H1 (cell line): Measurements from ENCODE around the gene ZNF764. TPM values are rescaled to one million over a fixed set of nuclear protein-coding genes. Genes with fewer than 3 reads are reported as not detected.

Experiments used
- CTCF ChIA-PET: fragments of 300-600 bp; sonication (Branson Sonifier 250); formaldehyde crosslinking; loops from one replicate; lab custom pipeline; 2021; ENCODE audit not compliant: partially characterized antibody; lab: Charles Lee
- POLR2A ChIA-PET: fragments of 300-600 bp; sonication (Branson Sonifier 250); formaldehyde crosslinking; loops from one replicate; lab custom pipeline; 2021; ENCODE audit warnings: inconsistent platforms; ENCODE audit not compliant: partially characterized antibody; lab: Charles Lee
- DNase-seq, 2 experiments: peaks; one replicate each; pipeline versions ENCODE4 v3.0.0 to v3.0.0-alpha.2; 2010 to 2022; ENCODE audit warnings: low spot score in 2 of 2, low read depth in 1 of 2, mixed read lengths in 1 of 2
- FAIRE-seq: peaks from 2 replicates; lab custom pipeline; 2011; peaks lifted over from hg19 to GRCh38; lab: Jason Lieb, UNC
- H2AFZ ChIP-seq: 2 replicates; pipeline ENCODE4 v1.8.1; 2012; ENCODE audit warnings: low read length, inconsistent platforms
- H2AK5ac ChIP-seq: 2 replicates; pipeline ENCODE4 v1.6.1; 2013; ENCODE audit warnings: low read depth, low read length
- H2BK120ac ChIP-seq: replicated peaks from 2 replicates; pipeline ENCODE3; 2013; ENCODE audit warnings: low read depth, low read length, inconsistent platforms
- H2BK12ac ChIP-seq: 2 replicates; pipeline ENCODE4 v1.6.1; 2013; ENCODE audit warnings: low read depth, low read length
- H2BK15ac ChIP-seq: 2 replicates; pipeline ENCODE4 v1.6.1; 2013; ENCODE audit warnings: low read length
- H2BK20ac ChIP-seq: 2 replicates; pipeline ENCODE4 v1.6.1; 2013; ENCODE audit warnings: low read length
- H2BK5ac ChIP-seq: 2 replicates; pipeline ENCODE4 v1.6.1; 2013; ENCODE audit warnings: low read depth, low read length
- H3K14ac ChIP-seq: 2 replicates; pipeline ENCODE4 v1.6.1; 2013; ENCODE audit warnings: inconsistent platforms; ENCODE audit not compliant: insufficient read length
- H3K18ac ChIP-seq: 2 replicates; pipeline ENCODE4 v1.6.1; 2013; ENCODE audit warnings: low read length; ENCODE audit errors: extremely low read depth
- H3K23ac ChIP-seq: 2 replicates; pipeline ENCODE4 v1.6.1; 2013; ENCODE audit warnings: inconsistent platforms; ENCODE audit not compliant: insufficient read length
- H3K23me2 ChIP-seq: 2 replicates; pipeline ENCODE4 v1.6.1; 2013; ENCODE audit warnings: low read depth, low read length
- H3K27ac ChIP-seq: 2 replicates; pipeline ENCODE4 v1.6.1; 2011; ENCODE audit warnings: low read depth, low read length, inconsistent platforms
- H3K27me3 ChIP-seq, 4 experiments: replicated peaks in 1 of 4; 1 replicate in 1 of 4; 2 replicates in 3 of 4; pipeline versions ENCODE4 v1.6.1 to v1.8.1; 2011 to 2013; ENCODE audit warnings: low read length in 3 of 4, mild to moderate bottlenecking in 3 of 4, inconsistent platforms in 2 of 4, mixed read lengths in 2 of 4, moderate library complexity in 1 of 4; ENCODE audit not compliant: control insufficient read depth in 3 of 4, insufficient read depth in 3 of 4; ENCODE audit errors: extremely low read depth in 1 of 4
- H3K36me3 ChIP-seq, 4 experiments: 2 replicates each; pipeline versions ENCODE4 v1.6.1 to v1.8.1; 2011 to 2013; ENCODE audit warnings: mild to moderate bottlenecking in 4 of 4, low read length in 3 of 4, moderate library complexity in 2 of 4, control low read depth in 1 of 4, inconsistent platforms in 1 of 4; ENCODE audit not compliant: insufficient read depth in 4 of 4, control insufficient read depth in 2 of 4
- H3K4ac ChIP-seq: replicated peaks from 2 replicates; pipeline ENCODE3; 2013; ENCODE audit warnings: low read length, low read depth, mixed read lengths, inconsistent platforms; ENCODE audit not compliant: insufficient read length
- H3K4me1 ChIP-seq, 4 experiments: replicated peaks in 1 of 4; 1 replicate in 1 of 4; 2 replicates in 3 of 4; pipeline versions ENCODE4 v1.6.1 to v1.8.1; 2011 to 2013; ENCODE audit warnings: low read length in 3 of 4, inconsistent platforms in 2 of 4, mixed read lengths in 1 of 4; ENCODE audit not compliant: insufficient read depth in 4 of 4, control insufficient read depth in 3 of 4
- H3K4me2 ChIP-seq, 2 experiments: 2 replicates each; pipeline versions ENCODE4 v1.6.1 to v1.8.1; 2011 to 2013; ENCODE audit warnings: low read depth in 2 of 2, low read length in 2 of 2, control low read depth in 1 of 2, inconsistent platforms in 1 of 2, mild to moderate bottlenecking in 1 of 2; ENCODE audit not compliant: insufficient read depth in 1 of 2
- H3K4me3 ChIP-seq, 4 experiments: fragments of 200-600, 300-600 bp in 1 of 4; sonication (generic), shearing (Covaris generic), sonication (Bioruptor Twin) in 1 of 4; 2 replicates each; pipeline versions ENCODE4 v1.5.1 to v1.8.1; 2011 to 2016; ENCODE audit warnings: low read length in 4 of 4, low read depth in 3 of 4, control low read depth in 2 of 4, inconsistent platforms in 2 of 4, mild to moderate bottlenecking in 2 of 4, mixed read lengths in 1 of 4, moderate library complexity in 1 of 4; ENCODE audit not compliant: insufficient read depth in 2 of 4; ENCODE audit errors: extremely low read depth in 1 of 4
- H3K56ac ChIP-seq: replicated peaks from 2 replicates; pipeline ENCODE3; 2013; ENCODE audit warnings: low read depth, mild to moderate bottlenecking, mixed read lengths, low read length, inconsistent platforms; ENCODE audit not compliant: insufficient read length
- H3K79me1 ChIP-seq: 2 replicates; pipeline ENCODE4 v1.6.1; 2013; ENCODE audit warnings: low read depth, low read length, control low read depth
- H3K79me2 ChIP-seq, 2 experiments: 2 replicates each; pipeline versions ENCODE4 v1.6.1 to v1.8.1; 2012 to 2013; ENCODE audit warnings: low read length in 2 of 2, mild to moderate bottlenecking in 2 of 2, inconsistent platforms in 1 of 2; ENCODE audit not compliant: insufficient read depth in 2 of 2, control insufficient read depth in 1 of 2
- H3K9ac ChIP-seq, 4 experiments: replicated peaks in 1 of 4; 1 replicate in 1 of 4; 2 replicates in 3 of 4; pipeline versions ENCODE4 v1.6.1 to v1.8.1; 2011 to 2013; ENCODE audit warnings: low read depth in 3 of 4, low read length in 3 of 4, control low read depth in 2 of 4, mild to moderate bottlenecking in 2 of 4, moderate library complexity in 2 of 4, inconsistent platforms in 1 of 4; ENCODE audit errors: extremely low read depth in 1 of 4
- H3K9me3 ChIP-seq, 2 experiments: 2 replicates each; pipeline versions ENCODE4 v1.6.1 to v1.8.1; 2012 to 2013; ENCODE audit warnings: mild to moderate bottlenecking in 2 of 2, moderate library complexity in 2 of 2, control low read depth in 1 of 2, inconsistent platforms in 1 of 2, low read depth in 1 of 2, low read length in 1 of 2, mixed read lengths in 1 of 2; ENCODE audit not compliant: insufficient read depth in 2 of 2
- H4K20me1 ChIP-seq, 2 experiments: replicated peaks in 1 of 2; 2 replicates each; pipeline versions ENCODE3 to v1.8.1; 2011 to 2013; ENCODE audit warnings: inconsistent platforms in 2 of 2, low read length in 2 of 2, mild to moderate bottlenecking in 1 of 2; ENCODE audit not compliant: insufficient read depth in 2 of 2, control insufficient read depth in 1 of 2
- H4K5ac ChIP-seq: 2 replicates; pipeline ENCODE4 v1.6.1; 2013; ENCODE audit warnings: low read length, low read depth, mixed read lengths, inconsistent platforms; ENCODE audit not compliant: insufficient read length
- H4K8ac ChIP-seq: 2 replicates; pipeline ENCODE4 v1.8.0; 2013; ENCODE audit warnings: mild to moderate bottlenecking, moderate library complexity, low read length, inconsistent platforms; ENCODE audit not compliant: insufficient read depth; ENCODE audit errors: extremely low read depth
- H4K91ac ChIP-seq: replicated peaks from 2 replicates; pipeline ENCODE3; 2013; ENCODE audit warnings: low read length, mixed read lengths, inconsistent platforms; ENCODE audit not compliant: insufficient read length
- BRCA1 ChIP-seq: IDR thresholded peaks from 2 replicates; pipeline ENCODE4 v1.6.1; 2012; ENCODE audit warnings: low read depth, low read length, improper control_type of control experiment
- CHD1 ChIP-seq: IDR thresholded peaks from 2 replicates; pipeline ENCODE4 v1.6.1; 2012; ENCODE audit warnings: low read depth, low read length, improper control_type of control experiment
- HDAC2 ChIP-seq, 2 experiments: fragments of 300-600 bp in 1 of 2; sonication (generic) in 1 of 2; IDR thresholded peaks; 2 replicates each; pipeline ENCODE4 v1.6.1; 2011 to 2012; ENCODE audit warnings: low read depth in 2 of 2, low read length in 2 of 2, mild to moderate bottlenecking in 2 of 2, moderate library complexity in 2 of 2, borderline replicate concordance in 1 of 2, inconsistent platforms in 1 of 2
- JUND ChIP-seq: IDR thresholded peaks from 2 replicates; pipeline ENCODE4 v1.6.1; 2011; ENCODE audit warnings: mild to moderate bottlenecking, improper control_type of control experiment, low read length
- KDM1A ChIP-seq: fragments of 200-600, 300-600 bp; sonication (generic); IDR thresholded peaks from 2 replicates; pipeline ENCODE4 v1.7.1; 2016; ENCODE audit warnings: mild to moderate bottlenecking, low read length, borderline replicate concordance
- SIN3A ChIP-seq, 2 experiments: IDR thresholded peaks in 1 of 2; conservative IDR thresholded peaks in 1 of 2; 2 replicates each; pipeline ENCODE4 v1.6.1; 2011 to 2012; ENCODE audit warnings: low read length in 2 of 2, improper control_type of control experiment in 1 of 2, low read depth in 1 of 2, mild to moderate bottlenecking in 1 of 2
- TEAD4 ChIP-seq: IDR thresholded peaks from 2 replicates; pipeline ENCODE4 v1.6.1; 2012; ENCODE audit warnings: low read depth, low read length, inconsistent platforms, mixed read lengths
- WGBS, 2 experiments: shearing (Covaris generic) in 1 of 2; methylation state at CpG; one replicate each; pipeline versions ENCODE4 v1.1.6 to v1.1.7; 2013 to 2015; ENCODE audit warnings: low lambda C conversion rate in 2 of 2, mixed read lengths in 2 of 2, inconsistent platforms in 1 of 2, low coverage in 1 of 2, missing lambda C conversion rate in 1 of 2; ENCODE audit not compliant: insufficient replicate concordance in 2 of 2, insufficient coverage in 1 of 2, insufficient read length in 1 of 2; ENCODE audit errors: extremely low coverage in 1 of 2, missing lambda C conversion rate in 1 of 2; 5-methylcytosine and 5-hydroxymethylcytosine counted together
- polyA plus RNA-seq, 7 experiments: library from polyadenylated mRNA; depleted of rRNA in 3 of 7; stranded (reverse) in 5 of 7; unstranded in 2 of 7; fragments of >200 nt in 5 of 7; fragments of 200-250 nt in 2 of 7; gene quantifications; 1 replicate in 5 of 7; 2 replicates in 1 of 7; 4 replicates in 1 of 7; pipeline versions ENCODE4 v1.2.1 to v1.2.3, GENCODE V29; 2011 to 2013; ENCODE audit warnings: missing spikeins in 2 of 7, mixed read lengths in 2 of 7
- total RNA-seq: library from RNA; stranded (reverse); fragmentation: NEBNext Ultra II Directional; extraction: Animal tissue kit (Norgen Biotek cat#: 25700); gene quantifications from 2 replicates; pipeline ENCODE4 v1.2.1, GENCODE V29; 2021
- TF ChIP-seq, protein P1 (sequence below), 3 experiments: IDR thresholded peaks; 1 replicate in 2 of 3; 2 replicates in 1 of 3; pipeline versions ENCODE4 v1.5.1 to v1.6.1; 2011; ENCODE audit warnings: low read length in 3 of 3, mild to moderate bottlenecking in 3 of 3, inconsistent platforms in 2 of 3, low read depth in 1 of 3, moderate library complexity in 1 of 3; ENCODE audit not compliant: insufficient read depth in 1 of 3; ENCODE audit errors: control extremely low read depth in 1 of 3

The ZNF764 gene
- total and polyA plus RNA-seq, 2 of the 8 experiments (the other 6 are each of a cell fraction or from before 2014, with no cell fraction given) = 5.7 to 7.7 TPM

DNA sequence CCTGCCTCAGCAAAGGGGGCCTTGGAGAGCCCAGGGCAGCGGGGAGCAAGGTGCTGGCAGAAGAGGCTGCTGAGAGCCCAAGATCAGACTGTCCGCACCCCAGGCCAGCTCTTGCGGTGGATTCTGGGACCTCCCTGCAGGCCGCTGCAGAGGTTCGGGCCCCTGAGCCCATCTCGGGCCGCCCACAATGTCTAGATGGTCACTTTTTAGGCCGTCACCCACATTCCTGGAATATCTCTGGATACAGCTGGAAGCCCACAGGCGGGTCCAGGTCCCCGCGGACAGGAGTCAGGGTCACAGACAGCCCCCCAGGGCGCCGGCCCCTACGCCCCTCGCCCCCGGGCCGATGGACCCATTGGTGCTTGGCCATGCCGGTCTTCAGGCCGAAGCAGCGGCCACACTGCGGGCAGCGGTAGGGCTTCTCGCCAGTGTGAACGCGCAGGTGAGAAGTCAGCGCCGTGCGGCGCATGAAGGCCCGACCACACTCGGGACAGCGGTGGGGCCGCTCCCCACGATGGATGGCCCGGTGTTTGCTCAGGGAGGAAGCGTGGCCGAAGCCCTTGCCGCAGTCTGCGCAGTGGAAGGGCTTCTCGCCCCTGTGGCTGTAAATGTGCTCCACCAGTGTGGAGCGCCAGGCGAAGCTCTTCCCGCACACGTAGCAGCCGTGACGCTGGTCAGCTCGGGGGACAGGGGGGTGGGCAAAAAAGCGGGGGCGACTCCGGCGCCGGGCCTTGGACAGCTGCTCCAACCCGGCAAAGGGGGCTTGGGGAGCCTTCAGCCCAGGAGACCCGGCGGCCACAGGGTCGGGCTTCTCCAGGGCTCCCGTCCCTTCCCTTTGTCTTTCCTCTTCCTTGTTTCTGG is 25.7 kb downstream of the ZNF764 start:
- H2AK5ac ChIP-seq = no peak overlapping the region
- H2BK120ac ChIP-seq = no peak overlapping the region
- WGBS, 2 experiments = 97% methylated on average over 41 of the region's 57 CpGs; no CpG with 5 or more reads in 1 of the 2 experiments
- peaks cover 6 to 10% (median 7%) of the 10 kb centered on the region in 4 experiments for H3K4me1 ChIP-seq
- FAIRE-seq (no peak), DNase-seq (no peak)
- no peak overlapping the region for H3K56ac ChIP-seq
- no peak overlapping the region for H4K91ac ChIP-seq
- peaks cover 0 to 5% of the 10 kb centered on the region in 2 experiments for H4K20me1 ChIP-seq
- peaks cover 0 to 4% of the 10 kb centered on the region in 2 experiments; a peak in 1 of 4 replicates for H3K79me2 ChIP-seq
- no peak overlapping the region for H3K9ac ChIP-seq
- no peaks in the 10 kb centered on the region for H3K9me3 ChIP-seq
- H3K14ac ChIP-seq = no peak overlapping the region
- H2BK12ac ChIP-seq = no peak overlapping the region
- H3K18ac ChIP-seq = no peak overlapping the region
- H3K79me1 ChIP-seq = peaks cover 2% of the 10 kb centered on the region
- no peak overlapping the region for H4K5ac ChIP-seq
- ChIA-PET CTCF (no interaction called here), POLR2A (interaction anchor here (0.8 to 3.4 kb wide), 5 partner anchors 9 to 108 kb away, joined by 3 to 26 read pairs (median 5); partner anchors contain the start of gene ZNF688)
- no peak overlapping the region for H3K23ac ChIP-seq
- no peak overlapping the region for H3K27ac ChIP-seq
- peak overlapping the region; percentile 53; the same call in 1 of the 2 replicates for H4K8ac ChIP-seq
- H2BK5ac ChIP-seq = no peak overlapping the region
- H2BK20ac ChIP-seq = no peak overlapping the region
- no peak overlapping the region; a peak in 1 of 4 replicates for H3K4me2 ChIP-seq
- no peak overlapping the region for H2AFZ ChIP-seq
- H3K36me3 ChIP-seq = peaks cover 0 to 8% (median 2%) of the 10 kb centered on the region in 4 experiments; a peak in 2 of 8 replicates
- H3K27me3 ChIP-seq = no peaks in the 10 kb centered on the region
- H3K4ac ChIP-seq = no peak overlapping the region
- peaks cover 7% of the 10 kb centered on the region for H3K23me2 ChIP-seq
- H2BK15ac ChIP-seq = no peak overlapping the region
- no peak overlapping the region for H3K4me3 ChIP-seq
- TF ChIP-seq BRCA1 = no peak
- no peak for TF ChIP-seq JUND
- TF ChIP-seq TEAD4 = no peak
- TF ChIP-seq KDM1A = no peak
- no peak for TF ChIP-seq CHD1
- TF ChIP-seq HDAC2 (IDR thresholded peaks at IDR 0.05; ENCODE audit: borderline replicate concordance in 1 of 2, low read depth in 2 of 2, low read length in 2 of 2) = no peak
- TF ChIP-seq, protein P1, sequence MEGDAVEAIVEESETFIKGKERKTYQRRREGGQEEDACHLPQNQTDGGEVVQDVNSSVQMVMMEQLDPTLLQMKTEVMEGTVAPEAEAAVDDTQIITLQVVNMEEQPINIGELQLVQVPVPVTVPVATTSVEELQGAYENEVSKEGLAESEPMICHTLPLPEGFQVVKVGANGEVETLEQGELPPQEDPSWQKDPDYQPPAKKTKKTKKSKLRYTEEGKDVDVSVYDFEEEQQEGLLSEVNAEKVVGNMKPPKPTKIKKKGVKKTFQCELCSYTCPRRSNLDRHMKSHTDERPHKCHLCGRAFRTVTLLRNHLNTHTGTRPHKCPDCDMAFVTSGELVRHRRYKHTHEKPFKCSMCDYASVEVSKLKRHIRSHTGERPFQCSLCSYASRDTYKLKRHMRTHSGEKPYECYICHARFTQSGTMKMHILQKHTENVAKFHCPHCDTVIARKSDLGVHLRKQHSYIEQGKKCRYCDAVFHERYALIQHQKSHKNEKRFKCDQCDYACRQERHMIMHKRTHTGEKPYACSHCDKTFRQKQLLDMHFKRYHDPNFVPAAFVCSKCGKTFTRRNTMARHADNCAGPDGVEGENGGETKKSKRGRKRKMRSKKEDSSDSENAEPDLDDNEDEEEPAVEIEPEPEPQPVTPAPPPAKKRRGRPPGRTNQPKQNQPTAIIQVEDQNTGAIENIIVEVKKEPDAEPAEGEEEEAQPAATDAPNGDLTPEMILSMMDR (IDR thresholded peaks at IDR 0.05; ENCODE audit: control extremely low read depth in 1 of 3, insufficient read depth in 1 of 3, low read depth in 1 of 3, low read length in 3 of 3) = no peak
- no peak for TF ChIP-seq SIN3A (conservative IDR thresholded peaks at IDR 0.05 in 1 of 2, IDR thresholded peaks at IDR 0.05 in 1 of 2; ENCODE audit: low read depth in 1 of 2, low read length in 2 of 2)
